DND-41 (cell line): ENCODE data around the gene HIPK4.

Experiments
- ATAC-seq: fragments of 200-7000 bp; cut with Tn5 transposase; 3 replicates; pipeline ENCODE4 v1.9.1; 2021; ENCODE audit warnings: low read depth; ENCODE audit not compliant: insufficient read depth
- DNase-seq: peaks from one replicate; pipeline ENCODE4 v3.0.0-alpha.2; 2020
- H2AFZ ChIP-seq: 2 replicates; pipeline ENCODE4 v1.6.0; 2012; ENCODE audit warnings: low read depth, low read length
- H3K27ac ChIP-seq: 2 replicates; pipeline ENCODE4 v1.5.1; 2012; ENCODE audit warnings: low read length, inconsistent platforms
- H3K27me3 ChIP-seq: fragments of 200-600 bp; sonication (generic); 2 replicates; pipeline ENCODE4 v1.6.0; 2012; ENCODE audit warnings: low read length, mild to moderate bottlenecking, inconsistent platforms; ENCODE audit not compliant: insufficient read depth, poor library complexity
- H3K36me3 ChIP-seq: 2 replicates; pipeline ENCODE4 v1.5.1; 2012; ENCODE audit warnings: low read length, inconsistent platforms; ENCODE audit not compliant: insufficient read depth
- H3K4me1 ChIP-seq: 2 replicates; pipeline ENCODE4 v1.5.1; 2012; ENCODE audit warnings: mild to moderate bottlenecking, low read length; ENCODE audit not compliant: insufficient read depth
- H3K4me2 ChIP-seq: 2 replicates; pipeline ENCODE4 v1.6.0; 2012; ENCODE audit warnings: mild to moderate bottlenecking, moderate library complexity, low read length, inconsistent platforms; ENCODE audit not compliant: insufficient read depth
- H3K4me3 ChIP-seq, 2 experiments: fragments of 200-600 bp in 1 of 2; shearing (Covaris generic) in 1 of 2; 2 replicates each; pipeline ENCODE4 v1.5.1; 2012 to 2016; ENCODE audit warnings: inconsistent platforms in 2 of 2, low read length in 2 of 2, mild to moderate bottlenecking in 2 of 2, low read depth in 1 of 2, moderate library complexity in 1 of 2
- H3K79me2 ChIP-seq: 2 replicates; pipeline ENCODE4 v1.6.0; 2012; ENCODE audit warnings: low read length, inconsistent platforms; ENCODE audit not compliant: insufficient read depth
- H3K9ac ChIP-seq: 2 replicates; pipeline ENCODE4 v1.6.0; 2012; ENCODE audit warnings: low read depth, mild to moderate bottlenecking, inconsistent platforms, low read length, moderate library complexity
- H3K9me3 ChIP-seq: 2 replicates; pipeline ENCODE4 v1.5.1; 2012; ENCODE audit warnings: low read length, moderate library complexity, mild to moderate bottlenecking, inconsistent platforms; ENCODE audit not compliant: insufficient read depth, severe bottlenecking
- H4K20me1 ChIP-seq: 2 replicates; pipeline ENCODE4 v1.6.0; 2012; ENCODE audit warnings: low read length; ENCODE audit not compliant: insufficient read depth
- CTCF ChIP-seq: IDR thresholded peaks from 2 replicates; pipeline ENCODE4 v1.5.1; 2012; ENCODE audit warnings: borderline replicate concordance, low read length, moderate library complexity, mild to moderate bottlenecking; ENCODE audit not compliant: poor library complexity, severe bottlenecking; ENCODE audit errors: extremely low read depth
- EZH2 ChIP-seq: IDR thresholded peaks from 3 replicates; pipeline ENCODE4 v1.6.1; 2012; ENCODE audit warnings: borderline replicate concordance, low read depth, mild to moderate bottlenecking, moderate library complexity, low read length, inconsistent platforms; ENCODE audit not compliant: severe bottlenecking

HIPK4 gene

GRCh38 chr19:40392894-40393517 lies 3.0 kb upstream of the HIPK4 start:
- DNase-seq, result no peak
- ATAC-seq, result no peak

GRCh38 chr19:40392123-40392522 lies 2.1 kb upstream of the HIPK4 start:
- H3K27ac ChIP-seq, result no peak overlapping the region
- no peak overlapping the region for H3K4me2 ChIP-seq
- DNase-seq (no peak), ATAC-seq (no peak)
- H3K36me3 ChIP-seq, result no peaks in the 10 kb centered on the region
- H3K9ac ChIP-seq, result no peak overlapping the region
- H3K27me3 ChIP-seq, result no peaks in the 10 kb centered on the region
- H3K4me3 ChIP-seq, result no peak overlapping the region
- no peaks in the 10 kb centered on the region for H4K20me1 ChIP-seq
- TF ChIP-seq CTCF, result no peak
- TF ChIP-seq EZH2, result no peak
- H3K4me1 ChIP-seq, result no peaks in the 10 kb centered on the region
- no peaks in the 10 kb centered on the region for H3K9me3 ChIP-seq
- H3K79me2 ChIP-seq, result no peaks in the 10 kb centered on the region
- no peak overlapping the region for H2AFZ ChIP-seq

More at GRCh38 chr19:40392894-40393517, 3.0 kb upstream of the HIPK4 start:
- H3K9ac ChIP-seq, result no peak overlapping the region
- no peaks in the 10 kb centered on the region for H3K79me2 ChIP-seq
- no peak overlapping the region for H3K4me2 ChIP-seq
- H3K4me1 ChIP-seq, result no peaks in the 10 kb centered on the region
- no peaks in the 10 kb centered on the region for H3K9me3 ChIP-seq
- no peaks in the 10 kb centered on the region for H3K36me3 ChIP-seq
- peak; percentile 10 for TF ChIP-seq CTCF
- no peak for TF ChIP-seq EZH2
- H3K4me3 ChIP-seq, result no peak overlapping the region
- H2AFZ ChIP-seq, result no peak overlapping the region
- no peaks in the 10 kb centered on the region for H3K27me3 ChIP-seq
- H4K20me1 ChIP-seq, result no peaks in the 10 kb centered on the region
- no peak overlapping the region for H3K27ac ChIP-seq

DNA sequence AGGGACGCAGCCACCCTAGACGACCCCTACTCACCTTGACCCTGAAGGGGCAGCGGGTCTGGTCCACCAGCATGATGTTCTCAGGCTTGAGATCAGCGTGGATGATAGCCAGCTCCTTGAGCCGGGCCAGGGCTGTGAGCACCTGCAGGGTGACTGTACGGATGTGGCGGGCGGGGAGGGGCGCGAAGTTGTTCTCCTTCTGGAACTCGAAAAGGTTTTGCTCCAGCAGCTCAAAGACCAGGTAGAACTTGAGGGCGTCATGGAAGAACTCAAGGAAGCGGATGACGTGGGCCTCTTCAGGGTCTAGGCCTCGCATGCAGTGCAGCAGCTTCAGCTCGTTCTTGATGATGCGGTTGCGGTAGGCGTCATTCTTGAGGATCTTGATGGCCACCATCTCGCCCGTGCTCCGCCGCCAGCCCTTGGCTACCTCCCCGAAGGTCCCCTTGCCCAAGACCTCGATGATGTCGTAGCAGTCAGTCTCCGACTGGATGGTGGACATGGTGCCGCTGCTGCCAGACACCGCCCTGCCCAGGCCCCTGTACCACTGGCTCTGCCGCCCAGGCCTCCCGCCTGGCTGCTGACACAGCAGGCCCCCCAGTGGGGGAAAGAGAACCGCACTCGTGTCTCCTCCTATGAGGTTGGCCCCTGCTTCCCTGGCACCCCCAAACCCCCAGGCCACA lies 437 bp downstream of the HIPK4 start:
- H3K9me3 ChIP-seq, result no peaks in the 10 kb centered on the region
- no peak overlapping the region for H3K4me2 ChIP-seq
- no peaks in the 10 kb centered on the region for H3K4me1 ChIP-seq
- H3K36me3 ChIP-seq, result no peaks in the 10 kb centered on the region
- ATAC-seq, result no peak
- no peak overlapping the region for H3K9ac ChIP-seq
- no peak overlapping the region for H2AFZ ChIP-seq
- H3K27me3 ChIP-seq, result no peaks in the 10 kb centered on the region
- no peaks in the 10 kb centered on the region for H4K20me1 ChIP-seq
- TF ChIP-seq EZH2 (no peak), CTCF (no peak)
- no peak for DNase-seq
- no peaks in the 10 kb centered on the region for H3K79me2 ChIP-seq
- no peak overlapping the region for H3K4me3 ChIP-seq
- H3K27ac ChIP-seq, result no peak overlapping the region
